OCI-LY7 (cell line): ENCODE measurements around the gene DOK3. TPM values are rescaled to one million over a fixed set of nuclear protein-coding genes. Genes with fewer than 3 reads are reported as not detected.

Experiments
- Bru-seq: library from RNA; stranded (reverse); fragments of 400-500 nt; gene quantifications from one replicate; lab custom pipeline; 2021; lab: Mats Ljungman, UMichigan
- BruChase-seq, 2 experiments: library from RNA; stranded (reverse); fragments of 400-500 nt; gene quantifications; one replicate each; lab custom pipeline; 2021; lab: Mats Ljungman, UMichigan
- BruUV-seq: library from RNA; stranded (reverse); fragments of 400-500 nt; replicated peaks from 2 replicates; lab custom pipeline; 2021; lab: Mats Ljungman, UMichigan
- CTCF ChIA-PET: fragments of 300-600 bp; sonication (Branson Sonifier 250); formaldehyde crosslinking; loops from one replicate; lab custom pipeline; 2022; ENCODE audit warnings: antibody characterized with exemption; ENCODE audit not compliant: unreplicated experiment; lab: Charles Lee
- POLR2A ChIA-PET: fragments of 300-600 bp; sonication (Branson Sonifier 250); formaldehyde crosslinking; loops from one replicate; lab custom pipeline; 2022; ENCODE audit warnings: antibody characterized with exemption; lab: Charles Lee
- DNase-seq: peaks from one replicate; pipeline ENCODE4 v3.0.0-alpha.2; 2015; ENCODE audit warnings: low spot score
- H2AFZ ChIP-seq: fragments of 200-600 bp; sonication (generic), shearing (Covaris generic); 2 replicates; pipeline ENCODE4 v1.6.1; 2014; ENCODE audit warnings: mild to moderate bottlenecking, antibody characterized with exemption, low read length, moderate library complexity
- H3K27ac ChIP-seq: fragments of 200-600 bp; sonication (generic); 2 replicates; pipeline ENCODE4 v1.5.1; 2014; ENCODE audit warnings: mixed run types, low read depth, mild to moderate bottlenecking, moderate library complexity, low read length, inconsistent platforms; ENCODE audit not compliant: poor library complexity, severe bottlenecking
- H3K36me3 ChIP-seq: fragments of 200-600 bp; sonication (generic); 2 replicates; pipeline ENCODE4 v1.6.1; 2014; ENCODE audit warnings: mild to moderate bottlenecking, antibody characterized with exemption, low read length, moderate library complexity, mixed read lengths; ENCODE audit not compliant: insufficient read depth
- H3K4me1 ChIP-seq: fragments of 200-600 bp; sonication (generic); 2 replicates; pipeline ENCODE4 v1.5.1; 2014; ENCODE audit warnings: mild to moderate bottlenecking, low read length; ENCODE audit not compliant: insufficient read depth, poor library complexity, severe bottlenecking
- H3K4me2 ChIP-seq: fragments of 200-600 bp; sonication (generic); 2 replicates; pipeline ENCODE4 v1.6.1; 2014; ENCODE audit warnings: mild to moderate bottlenecking, low read length
- H3K4me3 ChIP-seq: fragments of 200-600 bp; sonication (generic); 2 replicates; pipeline ENCODE4 v1.5.1; 2014; ENCODE audit warnings: mild to moderate bottlenecking, low read depth, low read length; ENCODE audit not compliant: poor library complexity, severe bottlenecking
- H3K79me2 ChIP-seq: fragments of 200-600 bp; sonication (generic); 2 replicates; pipeline ENCODE4 v1.6.1; 2016; ENCODE audit warnings: low read depth, mild to moderate bottlenecking, low read length, moderate library complexity, mixed read lengths; ENCODE audit not compliant: insufficient read depth
- H3K9me2 ChIP-seq: fragments of 200-600 bp; sonication (generic); 2 replicates; pipeline ENCODE4 v1.6.1; 2016; ENCODE audit warnings: mild to moderate bottlenecking, low read length, mixed read lengths; ENCODE audit not compliant: insufficient read depth
- H3K9me3 ChIP-seq: fragments of 200-600 bp; sonication (generic); 2 replicates; pipeline ENCODE4 v1.6.1; 2014; ENCODE audit warnings: mild to moderate bottlenecking, mixed run types, low read length, mixed read lengths
- H4K20me1 ChIP-seq: fragments of 200-600 bp; sonication (generic); 2 replicates; pipeline ENCODE4 v1.6.1; 2014; ENCODE audit warnings: mild to moderate bottlenecking, antibody characterized with exemption, low read length, moderate library complexity, mixed read lengths; ENCODE audit not compliant: insufficient read depth
- CTCF ChIP-seq: fragments of 200-600 bp; sonication (generic); conservative IDR thresholded peaks from 2 replicates; pipeline ENCODE4 v1.5.1; 2014; ENCODE audit warnings: mild to moderate bottlenecking, antibody characterized with exemption, low read length, moderate library complexity, mixed read lengths
- EZH2phosphoT487 ChIP-seq: fragments of 200-600 bp; sonication (generic); IDR thresholded peaks from 2 replicates; pipeline ENCODE4 v1.6.1; 2018; ENCODE audit warnings: low read depth, borderline replicate concordance, mild to moderate bottlenecking, mixed run types, antibody characterized with exemption, low read length, moderate library complexity, mixed read lengths
- intact Hi-C: fragments of 100-400 bp; cut with micrococcal nuclease; formaldehyde crosslinking; loops from one replicate; pipeline ENCODE4 v1.10.0; 2022; ENCODE audit not compliant: unreplicated experiment
- long read RNA-seq: library from polyadenylated mRNA; stranded (forward); transcript quantifications from one replicate; pipeline ENCODE4 v2.0.0, GENCODE V29; 2022
- total RNA-seq, 2 experiments: library from RNA; depleted of rRNA in 1 of 2; stranded (reverse); fragments of >200 nt in 1 of 2; shearing (Covaris generic) in 1 of 2; gene quantifications; 2 replicates each; pipeline ENCODE4 v1.2.3, GENCODE V29; 2014 to 2022

DOK3 gene
- total RNA-seq (2014; rRNA removed; shearing (Covaris generic)), result 186 and 197 TPM in 2 replicates
- total RNA-seq (2022), result 260 and 268 TPM in 2 replicates
- Bru-seq, nascent RNA, result percentile 89 among the genes with signal in this experiment
- BruChase-seq, experiment 1, labeled RNA remaining after a 6-hour chase, result percentile 97 among the genes with signal in this experiment
- percentile 98 among the genes with signal in this experiment for BruChase-seq, experiment 2, labeled RNA remaining after a 2-hour chase
- long read RNA-seq, transcript DOK3-213 (2 exons, 561 nt), result minor isoform, 9 of 374 reads
- long read RNA-seq, transcript DOK3-212 (6 exons, 1,775 nt), result minor isoform, 8 of 374 reads
- long read RNA-seq, transcript DOK3-204 (4 exons, 2,219 nt), result major isoform, 11 of 374 reads
- long read RNA-seq, partial matches to known transcripts, result 136 of 374 reads
- long read RNA-seq, other reads (novel, unspliced or antisense), result 202 of 374 reads

GRCh38 chr5:177509381-177509951, at the start of gene DOK3:
DOK3 (minus strand) TSS chr5:177509826; CDS start chr5:177509540, 286 bp downstream.
- Histone ChIP-seq H2AFZ (no peak within 1 kb of the TSS; the same call in 1 of the 2 replicates), H3K36me3 (peaks cover 91% of the 10 kb centered on the region), H3K79me2 (peaks cover 35% of the 10 kb centered on the region), H3K4me2 (peak within 1 kb of the TSS; percentile 100), H3K9me3 (no peaks in the 10 kb centered on the region), H4K20me1 (no peaks in the 10 kb centered on the region), H3K9me2 (no peaks in the 10 kb centered on the region), H3K4me1 (peaks cover 61% of the 10 kb centered on the region), H3K4me3 (peak within 1 kb of the TSS; percentile 77), H3K27ac (peak within 1 kb of the TSS; percentile 95)
- POLR2A ChIA-PET, result interaction anchor here (0.5 to 4.3 kb wide), 15 partner anchors 7 to 750 kb away, joined by 3 to 24 read pairs (median 4); partner anchors contain the start of genes DDX41, GRK6 and PDLIM7
- DNase-seq, result peak; percentile 82
- TF ChIP-seq CTCF (no peak), EZH2phosphoT487 (no peak)
- intact Hi-C loops, result loop anchor here (2.0 to 10.0 kb wide), 4 partner anchors 45 to 605 kb away; partner anchors contain the start of genes FAM193B, MXD3, N4BP3 and TMED9
- BruUV-seq, result no TSS peak
- CTCF ChIA-PET, result interaction anchor here (0.6 to 1.9 kb wide), 5 partner anchors 9 to 119 kb away, joined by 3 to 5 read pairs (median 4); no protein-coding TSS in a partner anchor

- peaks cover 13% of the 10 kb centered on the region for H3K79me2 ChIP-seq
- H3K27ac ChIP-seq, result no peak overlapping the region
- ChIA-PET CTCF (interaction anchor here (0.6 kb wide), 1 partner anchor 50 kb away, joined by 3 read pairs; no protein-coding TSS in a partner anchor), POLR2A (interaction anchor here (0.6 kb wide), 1 partner anchor 15 kb away, joined by 7 read pairs; no protein-coding TSS in a partner anchor)
- no peak overlapping the region for H2AFZ ChIP-seq
- no TSS peak for BruUV-seq
- no peaks in the 10 kb centered on the region for H3K9me3 ChIP-seq
- H3K9me2 ChIP-seq, result no peaks in the 10 kb centered on the region
- peaks cover 13% of the 10 kb centered on the region for H3K4me1 ChIP-seq
- TF ChIP-seq CTCF, result no peak
- TF ChIP-seq EZH2phosphoT487, result no peak
- no peak overlapping the region for H3K4me2 ChIP-seq
- H3K4me3 ChIP-seq, result no peak overlapping the region
- no peak for DNase-seq
- H3K36me3 ChIP-seq, result peaks cover 2% of the 10 kb centered on the region; the same call in 1 of the 2 replicates
- intact Hi-C loops, result no loop called here
- H4K20me1 ChIP-seq, result no peaks in the 10 kb centered on the region
Measured at GRCh38 chr5:177557796-177558195, 48.2 kb upstream of the DOK3 start.
